Stimulated activated CD8-positive, alpha-beta memory T cell treated with anti-CD3 and anti-CD28 coated beads, Interleukin-7, amount 100 ng/mL, for 1 hour (primary cell): ENCODE data around the gene VIP.
"Not testable (repeated sequence)": the region's sequence is repeated elsewhere in the genome, so short reads cannot be mapped to it uniquely, and the experiment has no call there.

Experiments
- DNase-seq, 2 donors: peaks; one replicate each; pipeline ENCODE4 v3.0.0-alpha.2; 2020; ENCODE audit warnings: low read depth in 2 of 2

Gene VIP

GRCh38 chr6:152750694-152751093 lies at the start of gene VIP:
Gene VIP (plus strand): TSS chr6:152750797. CDS start chr6:152752178, 1,381 bp downstream.
- no peak for DNase-seq

DNA sequence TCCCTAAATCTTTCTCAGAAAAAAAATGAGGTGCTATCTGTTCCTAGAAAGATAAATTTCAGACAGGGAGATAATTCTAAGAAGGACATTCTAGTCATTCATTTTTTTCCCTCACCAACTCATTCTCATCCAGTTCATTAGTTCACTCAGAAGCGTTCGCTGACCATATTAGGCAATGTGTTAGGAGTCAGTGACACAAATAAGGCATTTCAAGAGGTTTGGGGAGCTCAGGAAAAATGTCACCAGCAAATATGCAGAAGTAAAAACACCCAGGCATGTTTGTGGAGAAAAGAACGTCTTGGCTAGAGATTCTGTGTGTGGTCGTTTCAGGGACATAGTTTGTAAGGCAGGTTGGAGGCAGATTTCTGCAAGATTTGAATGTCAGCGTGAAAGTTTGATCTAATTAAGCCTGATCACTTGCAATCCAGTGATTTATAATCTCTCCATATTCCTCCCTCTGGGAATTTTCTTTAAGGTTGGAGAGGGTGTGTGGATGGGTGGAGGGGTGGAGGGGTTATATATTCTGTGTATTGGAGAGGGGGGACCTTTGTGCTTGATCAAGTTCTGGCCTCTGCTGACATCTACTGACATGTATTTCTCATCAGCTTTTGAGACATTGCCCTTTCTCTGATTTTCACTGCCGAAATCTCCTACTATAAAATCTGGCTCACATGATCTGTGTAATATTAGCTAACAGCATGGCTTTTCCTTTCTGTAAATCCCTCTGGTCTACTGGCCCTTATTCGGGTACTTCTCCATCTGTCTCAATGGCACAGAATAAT lies 49.3 kb upstream of the VIP start:
- DNase-seq, result no peak

DNA sequence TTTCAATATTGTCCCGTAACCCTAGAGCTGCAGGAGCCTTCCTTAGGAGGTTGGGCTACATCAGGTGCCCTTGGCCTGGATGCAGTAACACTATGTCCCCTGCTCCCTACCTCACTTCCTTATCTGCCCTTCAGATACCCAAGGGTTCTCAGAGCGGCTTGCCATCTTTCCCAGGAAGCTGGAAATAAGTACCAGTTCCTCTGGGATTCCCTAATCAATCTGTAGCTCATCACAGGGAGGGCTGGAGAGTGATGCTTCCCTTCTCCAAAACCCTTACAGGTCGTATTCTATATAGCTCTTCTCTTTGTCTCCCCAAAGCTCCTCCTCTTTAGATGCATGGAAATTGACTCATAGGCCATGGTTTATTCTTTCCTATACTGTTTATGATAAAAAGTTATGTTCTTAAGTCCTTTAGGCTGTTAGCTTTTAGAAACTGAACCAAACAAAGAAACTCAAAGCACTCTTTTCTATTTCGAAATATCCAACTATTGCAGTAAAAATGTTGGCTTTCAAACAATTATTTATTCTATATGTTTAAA lies 48.7 kb upstream of the VIP start:
- DNase-seq, result no peak

- DNase-seq, result not testable (repeated sequence)
Observed at GRCh38 chr6:152703750-152704149, 46.8 kb upstream of the VIP start.

DNA sequence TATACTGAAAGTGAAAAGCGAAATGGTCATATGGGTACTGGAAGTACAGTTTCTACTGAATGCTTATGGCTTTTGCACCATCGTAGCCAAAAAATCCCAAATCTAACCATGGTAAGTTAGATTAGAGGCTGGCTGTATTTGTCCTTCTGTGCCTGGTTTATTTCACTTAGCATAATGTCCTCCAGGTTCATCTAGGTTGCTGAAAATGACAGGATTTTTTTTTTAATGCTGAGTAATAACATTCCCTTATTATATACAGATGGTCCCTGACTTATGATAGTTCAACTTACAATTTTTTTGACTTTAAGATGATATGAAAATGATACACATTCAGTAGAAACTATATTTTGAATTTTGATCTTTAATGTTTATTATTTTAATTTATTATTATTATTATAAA lies 45.3 kb upstream of the VIP start:
- DNase-seq, result no peak

GRCh38 chr6:152716322-152716721 lies 34.3 kb upstream of the VIP start:
- no peak for DNase-seq

- no peak for DNase-seq
Observed at GRCh38 chr6:152720974-152721373, 29.6 kb upstream of the VIP start.

DNA sequence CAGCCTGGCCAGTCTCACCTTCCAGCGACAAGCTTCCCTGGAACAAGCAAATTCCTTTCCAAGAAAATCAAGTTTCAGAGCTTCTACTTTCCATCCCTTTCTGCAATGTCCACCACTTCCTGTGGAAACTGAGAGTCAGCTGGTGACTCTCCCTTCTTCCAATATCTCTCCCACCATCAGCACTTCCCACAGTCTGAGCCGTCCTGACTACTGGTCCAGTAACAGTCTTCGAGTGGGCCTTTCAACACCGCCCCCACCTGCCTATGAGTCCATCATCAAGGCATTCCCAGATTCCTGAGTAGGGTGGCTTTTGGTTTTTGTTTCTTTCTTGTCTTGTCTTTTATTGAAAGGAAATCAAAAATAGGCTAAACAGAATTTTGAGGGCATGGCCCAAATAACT lies 28.6 kb upstream of the VIP start:
- DNase-seq, result no peak

- DNase-seq, result no peak
Observed at GRCh38 chr6:152723398-152723797, 27.2 kb upstream of the VIP start.

GRCh38 chr6:152726313-152726712 lies 24.3 kb upstream of the VIP start:
- DNase-seq, result no peak

- DNase-seq, result no peak
Observed at GRCh38 chr6:152727507-152727906, 23.1 kb upstream of the VIP start.

GRCh38 chr6:152734630-152735029 lies 16.0 kb upstream of the VIP start:
- no peak for DNase-seq

GRCh38 chr6:152736687-152737273 lies 13.8 kb upstream of the VIP start:
- DNase-seq, result no peak

- DNase-seq, result no peak
Observed at GRCh38 chr6:152745509-152746171, 5.0 kb upstream of the VIP start.

- no peak for DNase-seq
Observed at GRCh38 chr6:152746172-152746553, 4.4 kb upstream of the VIP start.

GRCh38 chr6:152748843-152749242 lies 1.8 kb upstream of the VIP start:
- DNase-seq, result no peak

GRCh38 chr6:152749336-152749735 lies 1.3 kb upstream of the VIP start:
- DNase-seq, result no peak

GRCh38 chr6:152765331-152765730 lies 14.7 kb downstream of the VIP start:
- no peak for DNase-seq

GRCh38 chr6:152769159-152769558 lies 18.6 kb downstream of the VIP start:
- DNase-seq, result no peak

- DNase-seq, result no peak
Observed at GRCh38 chr6:152769993-152770392, 19.4 kb downstream of the VIP start.

GRCh38 chr6:152771061-152771687 lies 20.6 kb downstream of the VIP start:
- DNase-seq, result no peak

GRCh38 chr6:152775428-152775827 lies 24.8 kb downstream of the VIP start:
- DNase-seq, result no peak
